Colon (tissue), 2 donors: Measurements from ENCODE around the gene CRYBG3.
"Not testable (repeated sequence)": the region's sequence is repeated elsewhere in the genome, so short reads cannot be mapped to it uniquely, and the experiment has no call there.

Source experiments
- FAIRE-seq: peaks from 2 replicates; lab custom pipeline; 2012; peaks lifted over from hg19 to GRCh38; lab: Jason Lieb, UNC
- donor health status: control.
- donor health status: control.

CRYBG3 gene

GRCh38 chr3:97821774-97822358 is at the start of gene CRYBG3:
CRYBG3 (plus strand) TSS chr3:97822011; CDS start chr3:97822207, 196 bp downstream.
- FAIRE-seq = no peak

GRCh38 chr3:97772926-97773325 is 48.9 kb upstream of the CRYBG3 start:
- no peak for FAIRE-seq

- no peak for FAIRE-seq
Observed at GRCh38 chr3:97778152-97778551, 43.7 kb upstream of the CRYBG3 start.

GRCh38 chr3:97793420-97794019 is 28.3 kb upstream of the CRYBG3 start:
- peak; percentile 93 for FAIRE-seq

- FAIRE-seq = no peak
Observed at GRCh38 chr3:97795951-97796350, 25.9 kb upstream of the CRYBG3 start.

GRCh38 chr3:97804471-97804870 is 17.3 kb upstream of the CRYBG3 start:
- no peak for FAIRE-seq

GRCh38 chr3:97810779-97811390 is 10.9 kb upstream of the CRYBG3 start:
- FAIRE-seq = no peak

- no peak for FAIRE-seq
Observed at GRCh38 chr3:97815149-97815917, 6.5 kb upstream of the CRYBG3 start.

GRCh38 chr3:97816811-97817210 is 5.0 kb upstream of the CRYBG3 start:
- FAIRE-seq = no peak

- FAIRE-seq = no peak
Observed at GRCh38 chr3:97817965-97818364, 3.8 kb upstream of the CRYBG3 start.

GRCh38 chr3:97820780-97821179 is 1.0 kb upstream of the CRYBG3 start:
- no peak for FAIRE-seq

GRCh38 chr3:97821287-97821773 is 481 bp upstream of the CRYBG3 start:
- no peak for FAIRE-seq

- FAIRE-seq = no peak
Observed at GRCh38 chr3:97822359-97822775, 556 bp downstream of the CRYBG3 start.

- FAIRE-seq = no peak
Observed at GRCh38 chr3:97823046-97824004, 1.5 kb downstream of the CRYBG3 start.

GRCh38 chr3:97825101-97825500 is 3.3 kb downstream of the CRYBG3 start:
- no peak for FAIRE-seq

- FAIRE-seq = no peak
Observed at GRCh38 chr3:97827741-97828471, 6.1 kb downstream of the CRYBG3 start.

- no peak for FAIRE-seq
Observed at GRCh38 chr3:97829198-97829597, 7.4 kb downstream of the CRYBG3 start.

GRCh38 chr3:97830638-97831037 is 8.8 kb downstream of the CRYBG3 start:
- no peak for FAIRE-seq

- FAIRE-seq = no peak
Observed at GRCh38 chr3:97831140-97831539, 9.3 kb downstream of the CRYBG3 start.

GRCh38 chr3:97833184-97833583 is 11.4 kb downstream of the CRYBG3 start:
- FAIRE-seq = not testable (repeated sequence)

GRCh38 chr3:97835761-97836160 is 13.9 kb downstream of the CRYBG3 start:
- no peak for FAIRE-seq
